Lung microvascular endothelial cell (primary cell): Measurements from ENCODE around the gene RTL10. TPM values are rescaled to one million over a fixed set of nuclear protein-coding genes. Genes with fewer than 3 reads are reported as not detected.
A peak's percentile ranks its signal among the peaks of the same experiment; 100 is the strongest.
"Not testable (repeated sequence)": the region's sequence is repeated elsewhere in the genome, so short reads cannot be mapped to it uniquely, and the experiment has no call there.

Experiments used
- DNase-seq, 2 donors: peaks; one replicate each; pipeline versions ENCODE4 v3.0.0 to v3.0.0-alpha.2; 2010; ENCODE audit warnings: low read depth in 2 of 2
- total RNA-seq: library from RNA; depleted of rRNA; stranded (reverse); fragments of >200 nt; gene quantifications from 2 replicates; pipeline ENCODE4 v1.2.1, GENCODE V29; 2014

RTL10 gene
- total RNA-seq, 1 donor from 2014 or later = 25.8 TPM

DNA sequence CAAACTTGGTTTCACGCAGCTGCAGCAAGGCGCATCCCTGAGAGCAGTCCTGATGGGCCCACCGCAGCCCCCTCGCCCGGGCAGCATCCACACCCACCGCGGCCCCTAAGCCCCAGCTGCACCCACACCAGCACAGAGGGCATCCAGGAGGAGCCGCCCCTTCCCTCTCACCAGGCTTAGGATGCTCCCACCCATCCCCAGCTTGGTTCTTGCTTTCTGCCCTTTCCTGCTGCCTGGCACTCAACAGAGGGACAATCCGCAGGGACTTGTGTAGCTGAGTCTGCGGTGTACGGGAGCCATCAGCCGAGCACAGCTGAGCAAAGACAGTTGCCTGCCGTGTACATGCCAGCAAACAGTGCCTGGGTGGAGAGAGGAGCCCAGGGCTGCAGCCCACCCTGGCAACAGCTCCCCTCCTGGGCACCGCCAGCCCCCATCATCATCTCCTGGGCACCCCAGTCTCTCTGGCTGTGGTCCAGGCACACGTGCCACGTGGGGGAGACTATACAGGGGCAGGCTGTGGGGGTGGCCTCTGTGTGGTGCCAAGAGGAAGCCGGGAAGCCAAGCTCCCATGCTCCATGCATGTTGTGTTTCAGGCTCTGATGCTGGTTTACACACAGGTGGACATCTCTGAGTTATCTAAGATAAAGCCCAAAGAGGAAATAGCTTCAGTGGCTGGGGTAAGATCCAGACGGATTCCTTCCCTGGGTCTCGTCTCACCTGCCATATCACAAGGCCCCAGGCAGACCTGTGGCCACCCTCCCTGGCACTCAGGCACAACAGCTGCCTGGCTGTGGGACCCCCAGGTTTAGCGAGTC is 36.0 kb upstream of the RTL10 start:
- DNase-seq = peak; percentile 33 to 55

- peak; percentile 30 to 81 for DNase-seq
Measured at GRCh38 chr22:19889951-19890350, 35.3 kb upstream of the RTL10 start.

- no peak for DNase-seq
Measured at GRCh38 chr22:19888131-19888746, 33.6 kb upstream of the RTL10 start.

DNA sequence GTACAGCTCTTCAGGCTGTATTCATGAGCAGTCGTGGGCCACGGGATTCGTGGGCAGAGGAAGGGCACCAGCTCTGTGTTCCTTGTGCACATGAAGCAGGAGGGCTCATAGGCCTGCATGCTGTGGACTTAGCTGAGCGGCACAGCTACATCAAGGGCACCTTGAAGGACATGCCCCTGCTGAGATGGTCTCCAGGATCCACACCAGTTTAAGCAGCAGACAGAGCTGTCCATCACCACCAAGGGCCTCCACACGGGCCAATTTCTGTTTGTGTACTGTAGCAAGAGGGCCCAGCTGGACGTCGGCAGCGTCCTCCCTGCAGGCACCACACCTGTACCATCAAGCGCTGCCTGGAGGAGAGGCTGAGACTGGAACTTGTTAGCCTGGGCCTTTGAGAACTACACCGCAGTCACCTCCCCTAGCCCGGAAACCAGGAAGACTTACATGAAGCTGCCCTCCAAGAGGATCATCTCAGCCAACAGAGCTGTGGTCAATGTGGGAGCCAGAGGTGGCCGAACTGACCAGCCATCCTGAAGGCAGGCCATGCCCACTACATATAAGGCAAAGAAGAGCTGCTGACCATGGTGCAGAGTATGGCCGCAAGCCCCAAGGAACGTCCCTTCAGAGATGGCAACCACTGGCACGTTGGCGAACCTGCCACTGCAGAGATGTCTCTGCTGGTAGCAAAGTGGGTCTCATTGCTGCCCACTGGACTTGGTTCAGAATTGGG is 32.7 kb upstream of the RTL10 start:
- no peak for DNase-seq

- peak; percentile 26 to 88 for DNase-seq
Measured at GRCh38 chr22:19886605-19887255, 32.1 kb upstream of the RTL10 start.

- no peak for DNase-seq
Measured at GRCh38 chr22:19885841-19886592, 31.3 kb upstream of the RTL10 start.

GRCh38 chr22:19884954-19885751 is 30.5 kb upstream of the RTL10 start:
- no peak for DNase-seq

GRCh38 chr22:19884161-19884953 is 29.7 kb upstream of the RTL10 start:
- DNase-seq = no peak

DNA sequence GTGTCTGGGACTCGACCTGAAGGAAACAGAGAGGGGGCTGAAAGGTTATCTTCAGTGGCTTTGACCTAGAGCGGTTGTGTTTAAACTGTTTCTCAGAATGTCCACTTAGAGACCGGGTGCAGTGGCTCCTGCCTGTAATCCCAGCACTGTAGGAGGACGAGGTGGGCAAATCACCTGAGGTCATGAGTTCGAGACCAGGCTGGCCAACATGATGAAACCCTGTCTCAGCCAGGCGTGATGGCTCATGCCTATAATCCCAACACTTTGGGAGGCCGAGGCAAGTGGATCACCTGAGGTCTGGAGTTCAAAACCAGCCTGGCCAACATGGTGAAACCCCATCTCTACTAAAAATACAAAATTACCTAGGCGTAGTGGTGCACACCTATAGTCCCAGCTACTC is 28.8 kb upstream of the RTL10 start:
- not testable (repeated sequence) for DNase-seq

DNA sequence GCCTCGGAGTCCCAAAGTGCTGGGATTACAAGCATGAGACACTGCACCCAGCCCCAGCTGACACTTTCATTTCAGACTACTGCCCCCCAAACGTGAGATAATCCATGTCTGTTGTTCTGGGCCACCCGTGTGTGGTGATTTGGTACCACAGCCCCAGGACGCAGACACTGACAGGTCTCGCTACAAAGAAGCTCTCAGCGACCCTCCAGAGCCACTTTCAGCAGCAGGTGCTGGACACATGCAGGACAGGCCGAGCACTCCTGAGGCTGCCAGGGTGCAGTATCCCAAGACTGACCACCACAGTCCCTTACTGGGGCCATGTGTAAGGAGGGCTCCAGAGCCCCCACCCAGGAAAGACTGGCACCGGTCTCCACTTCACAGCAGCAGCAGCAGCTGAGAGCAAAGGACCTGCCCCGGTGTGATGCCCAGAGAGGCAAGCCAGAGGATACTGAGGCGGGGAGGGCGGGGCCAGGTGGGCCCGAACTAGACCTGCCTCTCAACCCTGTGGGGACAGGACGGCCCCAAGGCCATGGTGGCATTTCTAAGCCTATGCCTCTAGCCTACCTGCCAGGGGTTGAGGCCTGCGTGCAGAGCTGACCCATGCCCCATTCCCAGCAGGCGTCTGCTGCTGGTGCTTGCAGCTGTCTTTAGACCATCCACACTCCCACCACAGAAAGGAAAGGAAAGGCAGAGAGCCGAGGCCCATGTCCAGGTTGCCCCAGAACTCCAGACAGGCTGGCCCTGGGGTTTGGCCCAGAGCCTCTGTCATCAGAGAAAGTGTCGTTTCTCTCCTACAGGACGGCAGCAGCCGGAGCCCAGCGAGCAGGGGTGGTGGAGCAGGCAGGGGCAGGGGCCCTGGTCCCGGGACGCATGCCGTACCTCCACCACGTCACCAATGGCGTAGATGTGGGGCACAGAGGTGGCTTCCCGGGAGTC is 28.0 kb upstream of the RTL10 start:
- no peak for DNase-seq

DNA sequence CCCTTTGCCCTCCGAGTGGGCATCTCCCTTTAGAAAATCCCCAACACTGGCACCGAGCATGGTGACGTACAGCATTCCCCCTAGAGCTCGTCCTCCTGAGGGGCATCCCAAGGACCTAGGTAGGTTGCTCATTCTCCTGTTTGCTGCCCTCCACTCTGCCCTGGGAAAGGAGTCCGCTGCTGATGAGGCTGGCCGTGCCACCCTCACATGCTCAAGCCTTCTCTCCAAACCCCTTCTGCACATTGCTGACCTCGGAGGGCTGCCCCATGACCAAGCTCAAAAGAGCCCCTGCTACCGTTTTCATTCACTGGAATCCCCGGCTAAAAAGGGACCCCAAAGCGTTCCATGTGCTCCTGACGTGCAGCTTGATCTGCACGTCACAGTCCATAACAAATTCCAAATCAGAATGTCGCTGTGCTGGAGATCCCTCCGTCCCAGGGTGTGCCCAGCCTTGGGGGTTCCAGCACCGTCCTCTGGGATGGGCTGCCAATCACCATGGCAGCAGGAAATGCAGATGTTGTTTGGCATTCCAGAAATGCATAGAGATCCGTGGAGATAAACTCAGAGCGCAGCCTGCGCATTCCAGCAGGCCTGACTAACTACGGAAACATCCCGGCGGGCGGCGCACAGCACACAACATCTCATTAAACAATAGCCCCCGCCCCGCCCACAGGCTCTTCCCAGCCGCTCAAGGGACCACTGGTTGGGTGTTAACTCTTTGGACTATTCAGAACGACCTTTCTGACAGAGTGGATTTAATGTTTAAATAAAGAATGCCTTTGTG is 26.3 kb upstream of the RTL10 start:
- DNase-seq = peak; percentile 96 to 97

- DNase-seq = peak in 1 of 2 donors; percentile 31
Measured at GRCh38 chr22:19879992-19880785, 25.5 kb upstream of the RTL10 start.

DNA sequence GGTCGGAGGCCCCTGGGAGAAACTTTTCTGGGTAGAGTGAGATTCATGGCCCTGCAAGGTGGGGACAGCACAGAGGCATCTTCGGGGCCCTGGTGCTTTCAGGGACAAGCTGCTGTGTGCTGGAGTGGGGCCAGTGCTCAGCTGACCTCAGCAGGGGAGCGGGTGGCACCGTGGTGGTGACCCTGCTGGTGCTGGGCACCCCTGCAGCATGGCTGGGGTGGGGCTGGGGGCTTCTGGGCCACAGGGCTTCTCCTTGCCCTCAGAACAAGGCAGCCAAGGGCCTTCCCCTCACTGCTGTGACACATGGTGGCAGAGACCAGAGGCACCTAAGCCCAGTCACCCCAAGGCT is 24.9 kb upstream of the RTL10 start:
- DNase-seq = no peak

GRCh38 chr22:19879246-19879570 is 24.5 kb upstream of the RTL10 start:
- no peak for DNase-seq

- peak in 1 of 2 donors; percentile 35 for DNase-seq
Measured at GRCh38 chr22:19878461-19879245, 24.0 kb upstream of the RTL10 start.
